GM19099 (cell line): ENCODE results near the gene C1orf21.

Source experiments
- POLR2A ChIP-seq: IDR thresholded peaks from 3 replicates; pipeline ENCODE4 v1.6.1; 2011; ENCODE audit warnings: low read depth; ENCODE audit not compliant: insufficient read length; ENCODE audit errors: extremely low read depth

C1orf21 gene

GRCh38 chr1:184557423-184558347 lies 170.9 kb downstream of the C1orf21 start:
- TF ChIP-seq POLR2A, result no peak

- TF ChIP-seq POLR2A, result no peak
Observed at GRCh38 chr1:184558691-184559090, 171.9 kb downstream of the C1orf21 start.

- no peak for TF ChIP-seq POLR2A
Observed at GRCh38 chr1:184559117-184559713, 172.4 kb downstream of the C1orf21 start.

- no peak for TF ChIP-seq POLR2A
Observed at GRCh38 chr1:184562806-184563205, 176.0 kb downstream of the C1orf21 start.

- no peak for TF ChIP-seq POLR2A
Observed at GRCh38 chr1:184563308-184563707, 176.5 kb downstream of the C1orf21 start.

GRCh38 chr1:184567009-184567408 lies 180.2 kb downstream of the C1orf21 start:
- no peak for TF ChIP-seq POLR2A

- TF ChIP-seq POLR2A, result no peak
Observed at GRCh38 chr1:184567637-184568036, 180.8 kb downstream of the C1orf21 start.

GRCh38 chr1:184568148-184568547 lies 181.3 kb downstream of the C1orf21 start:
- no peak for TF ChIP-seq POLR2A

- TF ChIP-seq POLR2A, result no peak
Observed at GRCh38 chr1:184569106-184569505, 182.3 kb downstream of the C1orf21 start.

- TF ChIP-seq POLR2A, result no peak
Observed at GRCh38 chr1:184574588-184574987, 187.8 kb downstream of the C1orf21 start.

GRCh38 chr1:184576822-184577221 lies 190.0 kb downstream of the C1orf21 start:
- no peak for TF ChIP-seq POLR2A

- TF ChIP-seq POLR2A, result no peak
Observed at GRCh38 chr1:184577319-184577718, 190.5 kb downstream of the C1orf21 start.

GRCh38 chr1:184582411-184582810 lies 195.6 kb downstream of the C1orf21 start:
- no peak for TF ChIP-seq POLR2A

GRCh38 chr1:184583849-184584248 lies 197.0 kb downstream of the C1orf21 start:
- TF ChIP-seq POLR2A, result no peak

GRCh38 chr1:184588701-184589100 lies 201.9 kb downstream of the C1orf21 start:
- no peak for TF ChIP-seq POLR2A

- TF ChIP-seq POLR2A, result no peak
Observed at GRCh38 chr1:184590163-184590750, 203.4 kb downstream of the C1orf21 start.

GRCh38 chr1:184593597-184593996 lies 206.8 kb downstream of the C1orf21 start:
- no peak for TF ChIP-seq POLR2A

- TF ChIP-seq POLR2A, result no peak
Observed at GRCh38 chr1:184595596-184595995, 208.8 kb downstream of the C1orf21 start.
